Astrocyte of the hippocampus (primary cell): ENCODE data around the gene UFC1.
"Not testable (repeated sequence)": the region's sequence is repeated elsewhere in the genome, so short reads cannot be mapped to it uniquely, and the experiment has no call there.

Source experiments
- DNase-seq: peaks from one replicate; pipeline ENCODE4 v3.0.0; 2011; ENCODE audit warnings: low read depth, low spot score

UFC1 gene

GRCh38 chr1:161153682-161154337 lies at the start of gene UFC1:
Gene UFC1, plus strand, starts transcription at chr1:161153978. Its CDS starts 20 bp downstream, at chr1:161153998.
- DNase-seq = peak; percentile 93

GRCh38 chr1:161106431-161106830 lies 47.3 kb upstream of the UFC1 start:
- DNase-seq = no peak

- DNase-seq = no peak
Measured at GRCh38 chr1:161111117-161111516, 42.7 kb upstream of the UFC1 start.

- no peak for DNase-seq
Measured at GRCh38 chr1:161111527-161111926, 42.3 kb upstream of the UFC1 start.

- no peak for DNase-seq
Measured at GRCh38 chr1:161113915-161114314, 39.9 kb upstream of the UFC1 start.

- DNase-seq = no peak
Measured at GRCh38 chr1:161114556-161114955, 39.2 kb upstream of the UFC1 start.

- peak; percentile 51 for DNase-seq
Measured at GRCh38 chr1:161115132-161115711, 38.6 kb upstream of the UFC1 start.

- not testable (repeated sequence) for DNase-seq
Measured at GRCh38 chr1:161115961-161116360, 37.8 kb upstream of the UFC1 start.

- DNase-seq = peak; percentile 94
Measured at GRCh38 chr1:161117759-161118581, 35.8 kb upstream of the UFC1 start, which contains the start of the genes NIT1 and PFDN2. Gene NIT1, plus strand, starts transcription at chr1:161118105. Its CDS starts 72 bp downstream, at chr1:161118177. Gene PFDN2, minus strand, starts transcription at chr1:161118037. Its CDS starts 11 bp downstream, at chr1:161118026.

- peak; percentile 62 for DNase-seq
Measured at GRCh38 chr1:161119092-161119903, 34.5 kb upstream of the UFC1 start.

- DNase-seq = no peak
Measured at GRCh38 chr1:161121042-161121650, 32.6 kb upstream of the UFC1 start.

GRCh38 chr1:161121834-161122233 lies 31.9 kb upstream of the UFC1 start:
- DNase-seq = no peak

GRCh38 chr1:161122967-161123366 lies 30.8 kb upstream of the UFC1 start:
- DNase-seq = no peak

- no peak for DNase-seq
Measured at GRCh38 chr1:161127649-161128048, 26.1 kb upstream of the UFC1 start.

- no peak for DNase-seq
Measured at GRCh38 chr1:161128591-161129420, 25.0 kb upstream of the UFC1 start.

- no peak for DNase-seq
Measured at GRCh38 chr1:161130266-161130665, 23.5 kb upstream of the UFC1 start.

- DNase-seq = no peak
Measured at GRCh38 chr1:161131523-161132409, 22.0 kb upstream of the UFC1 start.

- peak; percentile 98 for DNase-seq
Measured at GRCh38 chr1:161132410-161133219, 21.2 kb upstream of the UFC1 start, which contains the start of gene DEDD. Gene DEDD, minus strand, starts transcription at chr1:161132667. Its CDS starts 8,205 bp downstream, at chr1:161124462.
